GM18505 (cell line): ENCODE data around the gene MYEOV.

Source experiments
- ATAC-seq: cut with Tn5 transposase; IDR thresholded peaks from one replicate; pipeline ENCODE4 v1.9.1; 2021; ENCODE audit not compliant: unreplicated experiment
- POLR2A ChIP-seq: IDR thresholded peaks from 4 replicates; pipeline ENCODE4 v1.6.1; 2011; ENCODE audit warnings: borderline replicate concordance; ENCODE audit not compliant: insufficient read depth, insufficient read length; ENCODE audit errors: extremely low read depth

The MYEOV gene

DNA sequence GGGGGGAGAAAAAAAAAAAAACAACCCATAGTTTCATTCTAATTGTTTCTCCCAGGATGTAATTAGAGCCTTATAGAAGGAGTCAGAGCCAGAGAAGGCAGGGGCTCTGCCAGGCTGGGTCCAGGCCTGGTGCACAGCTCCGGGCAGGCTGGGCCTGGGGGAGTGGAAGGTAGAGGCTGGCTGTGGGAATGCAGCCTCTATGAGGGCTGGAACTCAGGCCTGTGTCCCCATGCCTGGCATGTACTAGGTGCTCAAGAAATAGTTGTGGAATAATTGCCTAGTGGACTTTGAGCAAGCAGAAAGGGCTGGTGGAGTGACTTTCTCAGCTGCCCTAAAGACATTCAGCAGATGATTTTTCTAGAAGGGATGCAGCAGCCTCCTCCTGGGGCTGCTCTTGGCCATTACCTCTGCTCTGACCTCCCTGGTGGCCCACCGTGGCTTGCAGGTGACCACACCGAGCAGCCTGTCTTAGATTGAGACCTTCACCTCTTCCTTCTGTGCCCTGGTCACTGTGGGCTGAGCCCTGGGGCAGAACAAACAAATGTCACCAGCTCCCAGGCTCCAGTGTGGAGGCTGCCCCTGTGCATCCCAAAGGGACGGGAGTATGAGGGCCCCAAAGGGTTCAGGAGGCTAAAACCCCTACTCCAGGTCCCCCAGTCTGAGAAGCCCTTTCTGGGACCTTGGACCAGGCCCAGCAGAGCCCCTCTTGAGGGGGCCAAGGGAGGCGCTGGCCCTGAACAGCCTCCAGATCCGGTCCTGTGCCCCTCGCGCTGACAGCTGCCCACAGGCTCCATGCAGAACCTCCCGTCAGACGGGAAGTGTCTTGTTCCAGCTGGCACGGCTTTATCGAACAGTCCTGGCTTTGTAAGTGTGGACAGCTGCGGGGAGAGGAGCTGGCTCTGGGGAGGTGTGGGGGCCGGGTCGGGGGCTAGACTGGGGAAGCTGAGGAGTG, 18.8 kb downstream of the MYEOV start:
- no peak for TF ChIP-seq POLR2A
- ATAC-seq = no peak

DNA sequence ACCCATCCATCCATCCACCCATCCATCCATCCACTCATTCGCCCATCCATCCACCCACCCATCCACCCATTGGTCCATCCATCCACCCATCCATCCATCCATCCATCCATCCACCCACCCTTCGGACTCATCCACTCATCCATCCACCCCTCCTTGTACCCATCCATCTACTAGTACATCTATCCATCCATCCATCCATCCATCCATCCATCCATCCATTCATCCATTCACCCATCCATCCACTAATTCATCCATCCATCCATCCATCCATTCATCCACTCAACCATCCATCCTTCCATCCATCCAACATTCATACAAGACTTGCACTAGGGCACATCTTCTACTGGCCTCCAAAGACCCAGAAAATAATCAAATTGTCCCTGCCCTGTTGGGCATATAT, 20.0 kb downstream of the MYEOV start:
- no peak for TF ChIP-seq POLR2A
- no peak for ATAC-seq

DNA sequence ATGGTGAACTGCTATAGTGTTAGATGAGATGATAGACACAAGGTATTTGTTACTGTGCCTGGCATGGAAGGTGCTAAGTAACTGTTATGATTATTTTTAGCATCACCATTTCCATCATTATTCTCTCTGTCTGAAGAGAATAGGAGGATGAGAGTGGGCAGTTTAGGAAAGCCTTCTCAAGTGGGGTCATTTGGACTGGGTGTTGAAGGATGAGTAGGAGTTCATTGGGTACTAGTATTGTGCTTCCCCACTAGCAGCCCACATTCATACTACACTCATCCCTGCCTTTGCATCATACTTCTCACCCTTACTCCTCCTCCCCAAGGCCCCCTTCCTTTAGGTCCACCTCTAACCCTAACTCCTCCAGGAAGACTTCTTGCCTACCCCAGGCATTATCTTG, 20.6 kb downstream of the MYEOV start:
- TF ChIP-seq POLR2A = no peak
- ATAC-seq = no peak

DNA sequence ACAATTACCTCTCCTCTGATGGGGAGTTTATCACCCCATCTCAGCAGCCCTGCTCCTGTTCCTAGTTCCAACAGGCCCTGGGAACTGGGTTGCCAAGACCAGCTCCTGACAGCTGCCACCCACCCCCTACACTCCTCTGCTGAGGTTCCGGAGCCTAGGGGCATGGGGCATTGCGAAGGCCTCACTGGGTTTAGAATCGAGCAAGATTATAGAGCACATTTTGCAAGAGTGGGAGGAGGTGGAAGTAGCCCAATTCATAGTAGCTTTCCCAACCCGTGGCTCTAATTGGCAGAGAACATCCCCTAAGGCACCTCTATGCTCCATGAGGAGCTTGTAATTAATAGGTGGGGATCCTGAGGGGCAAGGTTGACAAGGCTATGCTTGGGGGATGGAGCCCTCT, 23.0 kb downstream of the MYEOV start:
- no peak for TF ChIP-seq POLR2A

DNA sequence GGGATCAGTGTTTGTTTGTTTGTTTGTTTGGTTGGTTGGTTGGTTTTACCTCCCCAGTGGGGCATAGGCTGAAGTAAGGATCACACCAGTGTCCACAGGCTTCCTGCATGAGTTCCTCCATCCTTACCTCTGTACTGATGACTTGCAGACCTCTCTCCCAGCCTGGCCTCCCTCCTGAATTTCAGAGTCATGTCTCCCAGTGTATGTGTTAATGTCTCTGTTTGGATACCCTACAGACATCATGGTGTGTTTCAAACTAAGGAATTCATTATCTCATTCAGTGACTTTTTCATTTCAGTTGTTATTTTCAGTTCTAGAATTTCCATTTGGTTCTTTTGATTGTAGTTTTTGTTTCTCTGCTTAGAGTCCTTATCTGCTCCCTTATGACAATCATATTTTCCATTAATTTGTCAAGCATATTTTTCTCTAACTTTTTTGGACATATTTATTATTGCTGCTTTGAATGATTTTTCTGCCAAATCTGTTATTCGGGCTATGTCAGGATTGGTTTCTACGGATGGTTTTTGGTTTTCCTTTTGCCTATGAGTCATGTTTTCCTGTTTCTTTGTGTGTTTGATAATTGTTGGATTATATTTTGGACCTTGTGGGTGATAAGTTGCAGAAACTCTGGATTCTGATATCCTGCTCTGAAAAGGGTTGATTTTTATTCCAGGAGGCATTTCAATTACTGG, 23.6 kb downstream of the MYEOV start:
- TF ChIP-seq POLR2A = no peak
- ATAC-seq = no peak

More for the DNA sequence above, 23.0 kb downstream of the MYEOV start:
- no peak for ATAC-seq

DNA sequence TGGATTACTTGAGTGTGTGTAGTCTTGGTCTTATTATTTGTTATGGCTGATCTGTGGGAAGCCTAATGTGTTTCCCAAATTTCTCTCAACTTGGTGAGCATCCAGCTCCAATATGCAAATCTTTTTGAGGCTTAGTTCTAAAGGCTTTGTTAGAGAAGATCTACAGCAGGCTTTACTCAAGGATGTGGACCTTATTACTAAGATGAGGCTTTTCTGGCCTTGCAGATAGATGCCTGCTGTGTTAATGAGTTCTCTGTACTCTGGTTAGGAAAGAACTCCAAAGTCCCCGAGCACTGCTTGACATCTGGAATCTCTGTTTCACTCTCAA, 24.1 kb downstream of the MYEOV start:
- ATAC-seq = no peak

DNA sequence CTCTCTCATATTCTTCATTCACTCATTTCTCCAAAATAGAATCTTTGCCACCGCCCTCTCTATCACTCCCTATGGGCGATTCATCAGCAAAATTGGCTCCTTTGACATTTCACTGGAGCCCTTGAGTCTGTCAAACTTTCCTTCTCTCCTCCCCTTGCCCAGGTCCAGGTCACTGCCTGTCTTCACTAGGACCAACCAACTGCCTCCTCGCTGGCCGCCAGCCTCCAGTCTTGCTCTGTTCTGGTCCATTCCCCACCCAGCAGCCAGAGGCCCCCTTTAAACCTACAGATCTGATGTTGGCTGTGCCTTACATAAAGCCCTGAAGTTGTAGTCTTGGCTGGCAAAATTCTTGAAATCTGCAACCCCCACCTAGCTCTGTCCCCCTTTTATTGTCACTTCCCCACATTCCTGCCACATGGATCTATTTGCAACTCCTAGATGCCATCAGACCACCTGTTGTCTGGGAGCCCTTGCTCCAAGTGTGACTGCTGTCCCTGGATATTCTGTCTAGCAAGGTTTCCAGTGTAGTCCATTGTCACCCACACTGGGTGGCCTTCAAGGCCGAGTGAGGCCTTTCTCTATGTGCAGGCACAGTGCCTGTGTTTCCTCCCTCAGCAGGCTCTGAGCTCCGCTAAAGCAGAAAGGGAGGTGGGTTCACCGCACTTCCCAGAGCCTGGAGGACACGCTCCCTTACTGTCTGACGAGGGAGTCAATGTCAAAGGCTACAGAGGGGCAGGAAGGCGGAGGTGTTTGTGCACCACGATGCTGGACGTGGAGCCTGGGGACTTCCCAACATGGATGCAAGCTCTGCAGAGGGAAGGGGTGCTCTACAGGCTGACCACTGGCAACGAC, 25.5 kb downstream of the MYEOV start:
- no peak for ATAC-seq
- TF ChIP-seq POLR2A = no peak

More for the DNA sequence above, 24.1 kb downstream of the MYEOV start:
- TF ChIP-seq POLR2A = no peak

DNA sequence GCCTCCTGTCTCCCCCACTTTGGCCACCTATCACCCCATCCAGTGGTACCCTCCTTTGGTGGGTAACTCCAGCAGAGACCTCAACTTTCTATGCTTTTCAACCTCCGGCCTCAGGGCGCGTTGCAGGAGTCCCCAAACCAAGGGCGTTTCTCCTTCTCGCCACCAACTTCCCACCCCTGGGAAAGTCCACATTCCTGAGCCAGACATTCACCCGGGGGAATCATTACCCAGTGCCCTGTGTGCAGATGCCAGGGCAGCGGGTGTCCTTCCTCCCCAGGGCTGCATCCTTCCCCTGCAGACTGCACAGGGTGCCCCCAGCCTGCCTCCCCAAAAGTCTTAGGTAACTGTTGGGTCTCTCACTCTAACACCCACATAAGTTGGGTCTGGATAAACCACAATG, 26.4 kb downstream of the MYEOV start:
- no peak for ATAC-seq

DNA sequence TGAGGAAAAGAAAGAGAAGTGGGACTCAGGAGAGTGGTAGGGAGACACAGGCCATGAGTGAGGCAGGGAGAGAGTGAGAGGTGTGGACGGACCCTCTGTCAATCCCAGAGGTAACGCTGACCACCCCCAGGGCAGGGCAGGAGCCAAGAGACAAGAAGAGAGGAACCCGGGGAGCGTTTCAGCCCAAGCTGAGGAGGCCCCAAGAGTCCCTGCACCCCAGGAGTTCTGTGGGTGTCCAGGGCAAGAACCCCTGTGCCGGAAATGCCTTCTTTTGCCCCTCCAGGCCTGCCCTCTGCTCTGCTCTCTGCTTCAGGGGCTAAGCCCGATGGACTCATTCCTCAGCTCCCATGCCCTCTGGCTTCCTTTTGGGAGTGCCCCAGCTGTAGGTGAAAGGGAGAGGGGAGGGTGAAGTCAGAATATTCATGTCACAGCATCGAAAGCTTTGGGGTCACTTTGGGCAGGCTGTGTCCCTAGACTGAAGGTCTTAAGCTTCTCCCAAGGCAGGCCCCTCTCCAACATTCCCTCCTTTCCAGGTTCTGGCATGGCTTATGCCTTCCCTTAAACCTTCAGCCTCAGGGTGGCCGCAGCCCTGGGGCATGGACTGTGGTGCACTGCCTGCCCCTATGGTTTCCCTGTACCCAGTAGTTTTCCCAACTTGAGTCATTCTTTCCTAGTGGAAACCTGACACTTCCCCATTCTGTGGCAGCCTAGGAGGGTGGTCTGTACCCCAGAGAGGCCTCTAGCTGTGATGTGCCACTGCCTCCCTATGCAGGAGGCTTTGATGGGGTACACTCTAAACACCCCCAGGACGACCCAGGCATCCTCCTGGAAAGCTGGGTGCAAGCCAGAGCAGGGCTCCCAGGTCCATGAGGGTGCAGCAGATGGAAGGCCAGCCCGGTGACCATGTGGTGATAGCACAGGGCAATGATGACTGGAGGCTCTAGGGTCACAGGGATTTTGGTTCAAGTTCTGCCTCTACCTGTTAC, 27.1 kb downstream of the MYEOV start:
- TF ChIP-seq POLR2A = no peak
- ATAC-seq = no peak

More for the DNA sequence above, 26.4 kb downstream of the MYEOV start:
- TF ChIP-seq POLR2A = no peak

DNA sequence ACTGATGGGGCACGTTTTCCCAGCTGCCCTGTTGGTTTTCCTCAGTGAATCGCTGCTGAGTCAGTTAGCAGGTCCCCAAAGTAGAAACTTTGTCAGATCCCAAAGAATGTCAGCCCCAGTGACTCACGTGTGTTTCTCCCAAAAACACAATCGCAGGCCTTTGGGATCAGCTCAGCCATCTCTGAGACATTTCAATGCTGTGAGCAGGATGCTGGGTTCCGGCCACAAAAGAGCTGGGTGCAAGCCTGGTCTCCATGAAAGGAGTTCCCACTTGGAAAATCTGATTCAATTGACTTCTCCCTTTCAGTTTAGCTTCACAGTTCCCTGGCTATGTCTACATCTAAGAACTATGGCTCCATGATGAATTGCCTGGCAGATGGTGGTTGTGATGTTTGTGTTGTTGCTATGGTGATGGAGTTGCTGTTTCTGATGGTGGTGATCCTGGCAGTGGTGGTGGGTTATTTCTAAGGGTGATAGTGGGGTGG, 28.0 kb downstream of the MYEOV start:
- no peak for ATAC-seq
- no peak for TF ChIP-seq POLR2A

DNA sequence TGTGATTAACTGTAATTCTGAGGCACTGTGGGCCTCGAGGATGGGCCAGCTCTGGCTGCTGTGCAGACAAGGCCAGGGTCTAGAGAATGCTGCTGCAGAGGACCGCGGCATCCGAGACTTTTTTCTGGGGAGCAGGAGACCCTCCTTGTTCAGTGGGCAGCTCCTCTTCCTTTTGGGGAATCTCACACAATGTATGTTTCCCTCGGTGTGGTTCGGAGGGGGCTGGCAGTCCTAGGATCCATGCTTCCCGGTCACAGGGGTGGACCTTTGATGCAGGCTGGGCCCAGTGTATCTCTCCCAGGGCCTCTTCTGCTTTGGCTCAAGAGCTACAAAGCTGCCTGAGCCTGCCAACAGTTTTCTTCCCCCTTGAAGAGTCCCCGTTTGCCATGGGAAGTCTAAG, 31.5 kb downstream of the MYEOV start:
- TF ChIP-seq POLR2A = no peak
- no peak for ATAC-seq

DNA sequence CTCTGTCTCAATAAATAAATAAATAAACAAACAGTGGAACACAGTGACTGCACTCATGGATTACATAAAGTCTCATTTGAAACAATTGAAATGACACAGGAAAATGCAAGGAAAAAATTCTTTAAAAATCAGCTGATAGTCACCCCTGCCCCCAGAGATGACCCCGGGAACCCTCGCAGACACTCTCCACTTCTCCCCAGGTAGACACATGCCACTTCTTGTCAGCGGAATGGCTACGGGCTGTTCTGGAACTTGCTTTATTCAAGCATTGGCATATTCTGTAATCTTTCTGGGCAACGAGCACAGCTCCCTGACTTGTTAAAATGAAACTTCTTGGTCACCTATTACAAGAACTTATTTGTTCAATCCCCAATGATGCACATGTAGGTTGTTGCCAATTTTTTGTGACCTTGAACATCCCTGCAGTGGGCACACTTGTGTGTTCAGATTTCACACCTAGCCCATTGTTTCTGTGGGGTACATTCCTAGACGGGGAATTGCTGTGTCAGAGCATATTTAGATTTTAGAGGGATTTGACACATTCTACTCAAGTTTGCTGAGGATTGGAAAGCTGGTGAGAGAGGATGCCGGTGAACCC, 32.8 kb downstream of the MYEOV start:
- no peak for ATAC-seq
- no peak for TF ChIP-seq POLR2A
